Caco-2 (cell line): ENCODE data around the gene TVP23A. TPM values are rescaled to one million over a fixed set of nuclear protein-coding genes. Genes with fewer than 3 reads are reported as not detected.

Experiments used
- BruUV-seq: library from RNA; stranded (reverse); fragments of 400-500 nt; replicated peaks from 2 replicates; lab custom pipeline; 2021; lab: Mats Ljungman, UMichigan
- CTCF ChIA-PET: fragments of 300-600 bp; sonication (Branson Sonifier 250); formaldehyde crosslinking; loops from one replicate; lab custom pipeline; 2022; ENCODE audit warnings: antibody characterized with exemption; lab: Charles Lee
- POLR2A ChIA-PET: fragments of 300-600 bp; sonication (Branson Sonifier 250); formaldehyde crosslinking; loops from one replicate; lab custom pipeline; 2022; ENCODE audit warnings: antibody characterized with exemption; lab: Charles Lee
- DNase-seq, 2 experiments: peaks; one replicate each; pipeline versions ENCODE4 v3.0.0 to v3.0.0-alpha.2; 2020 to 2022
- H3K27me3 ChIP-seq: replicated peaks from 2 replicates; pipeline ENCODE4 v1.6.0; 2011; ENCODE audit warnings: low read length; ENCODE audit not compliant: control insufficient read depth, insufficient read depth
- H3K36me3 ChIP-seq: 2 replicates; pipeline ENCODE4 v1.5.1; 2011; ENCODE audit warnings: low read length; ENCODE audit not compliant: control insufficient read depth, insufficient read depth
- H3K4me1 ChIP-seq: fragments of 250-450 bp; sonication (Bioruptor Pico); 2 replicates; pipeline ENCODE4 v1.5.1; 2020; ENCODE audit warnings: mild to moderate bottlenecking
- H3K4me3 ChIP-seq: 2 replicates; pipeline ENCODE4 v1.5.1; 2011; ENCODE audit warnings: low read depth, mild to moderate bottlenecking, control low read depth, low read length
- H3K9me3 ChIP-seq: fragments of 250-450 bp; sonication (Bioruptor Pico); 2 replicates; pipeline ENCODE4 v1.5.1; 2020; ENCODE audit warnings: mild to moderate bottlenecking, moderate library complexity
- H3K27ac Mint-ChIP-seq: one replicate; pipeline ENCODE4 v1.8.0; 2022; ENCODE audit warnings: mixed read lengths; ENCODE audit not compliant: unreplicated experiment
- H3K27me3 Mint-ChIP-seq: one replicate; pipeline ENCODE4 v1.8.0; 2022; ENCODE audit warnings: mixed read lengths; ENCODE audit not compliant: insufficient read depth, unreplicated experiment
- H3K36me3 Mint-ChIP-seq: one replicate; pipeline ENCODE4 v1.8.0; 2022; ENCODE audit warnings: mild to moderate bottlenecking, mixed read lengths; ENCODE audit not compliant: insufficient read depth, unreplicated experiment
- H3K4me1 Mint-ChIP-seq: one replicate; pipeline ENCODE4 v1.8.0; 2022; ENCODE audit warnings: low read depth, mixed read lengths; ENCODE audit not compliant: unreplicated experiment
- H3K4me3 Mint-ChIP-seq: one replicate; pipeline ENCODE4 v1.8.0; 2022; ENCODE audit warnings: mild to moderate bottlenecking, moderate library complexity, mixed read lengths; ENCODE audit not compliant: unreplicated experiment
- H3K9me3 Mint-ChIP-seq: one replicate; pipeline ENCODE4 v1.8.0; 2022; ENCODE audit warnings: mixed read lengths; ENCODE audit not compliant: unreplicated experiment
- CTCF ChIP-seq, 2 experiments: fragments of 200-600 bp in 1 of 2; IDR thresholded peaks; 1 replicate in 1 of 2; 2 replicates in 1 of 2; pipeline versions ENCODE4 v1.5.1 to v1.8.0; 2011 to 2022; ENCODE audit warnings: antibody characterized with exemption in 1 of 2, control low read depth in 1 of 2, inconsistent platforms in 1 of 2, low read depth in 1 of 2, low read length in 1 of 2, mild to moderate bottlenecking in 1 of 2, moderate library complexity in 1 of 2; ENCODE audit not compliant: insufficient read depth in 1 of 2, severe bottlenecking in 1 of 2, unreplicated experiment in 1 of 2
- intact Hi-C: fragments of 100-400 bp; cut with micrococcal nuclease; formaldehyde crosslinking; loops from one replicate; pipeline ENCODE4 v1.10.0; 2022; ENCODE audit not compliant: unreplicated experiment
- total RNA-seq: library from RNA; stranded (reverse); gene quantifications from 2 replicates; pipeline ENCODE4 v1.2.3, GENCODE V29; 2022

The TVP23A gene
- total RNA-seq, 1 experiment from 2014 or later, result not detected

DNA sequence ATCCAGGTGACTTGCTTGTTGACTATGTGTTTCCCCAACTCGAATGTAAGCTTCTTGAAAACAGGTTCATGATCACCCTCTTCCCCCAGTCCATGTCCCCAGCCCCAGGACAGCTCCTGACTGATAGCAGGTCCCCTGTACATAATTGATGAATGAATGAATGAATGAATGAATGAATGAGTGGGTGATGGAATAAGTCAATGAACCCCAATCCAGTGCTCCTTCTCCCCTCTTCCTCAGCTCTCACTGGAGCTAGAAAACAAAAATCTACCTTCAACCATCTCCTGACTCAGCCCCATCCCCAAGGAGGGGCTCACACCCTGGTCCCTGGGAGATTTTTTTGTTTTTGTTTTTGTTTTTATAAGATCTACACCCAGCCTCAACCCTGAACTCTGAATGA, 16.2 kb upstream of the TVP23A start:
- Histone ChIP-seq H3K4me1 (no peaks in the 10 kb centered on the region), H3K36me3 (no peaks in the 10 kb centered on the region), H3K9me3 (no peaks in the 10 kb centered on the region), H3K4me3 (no peak overlapping the region), H3K27me3 (no peaks in the 10 kb centered on the region)
- intact Hi-C loops, result no loop called here
- Mint-ChIP-seq H3K36me3 (no peaks in the 10 kb centered on the region), H3K9me3 (no peaks in the 10 kb centered on the region), H3K4me3 (no peak overlapping the region), H3K4me1 (no peaks in the 10 kb centered on the region), H3K27me3 (peaks cover 2% of the 10 kb centered on the region), H3K27ac (no peak overlapping the region)
- BruUV-seq, result no TSS peak
- CTCF ChIA-PET, result no interaction called here
- POLR2A ChIA-PET, result no interaction called here
- no peak for TF ChIP-seq CTCF (IDR thresholded peaks at IDR 0.05; ENCODE audit: insufficient read depth in 1 of 2, low read depth in 1 of 2, low read length in 1 of 2, severe bottlenecking in 1 of 2, unreplicated experiment in 1 of 2)
- no peak for DNase-seq

DNA sequence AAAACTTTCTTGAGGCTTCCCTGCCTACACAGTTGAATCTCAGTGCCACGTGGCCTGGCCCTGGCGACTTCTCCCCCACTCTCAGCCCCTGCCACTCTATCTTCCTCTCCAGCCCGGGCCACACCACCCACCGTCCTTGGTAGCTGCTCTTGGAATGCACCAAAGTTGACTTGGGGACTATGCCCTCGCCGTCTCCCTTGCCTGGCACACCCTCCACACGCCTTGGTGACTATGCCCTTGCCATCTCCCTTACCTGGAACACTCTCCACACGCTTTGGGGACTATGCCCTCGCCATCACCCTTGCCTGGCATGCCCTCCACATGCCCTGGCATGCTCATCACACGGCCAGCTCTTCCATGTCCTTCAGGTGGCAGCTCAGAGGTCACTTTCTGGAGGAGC, 15.5 kb upstream of the TVP23A start:
- ChIA-PET POLR2A (no interaction called here), CTCF (no interaction called here)
- no peaks in the 10 kb centered on the region for H3K4me1 Mint-ChIP-seq
- H3K4me3 ChIP-seq, result no peak overlapping the region
- no peak overlapping the region for H3K27ac Mint-ChIP-seq
- no peak for TF ChIP-seq CTCF (IDR thresholded peaks at IDR 0.05; ENCODE audit: insufficient read depth in 1 of 2, low read depth in 1 of 2, low read length in 1 of 2, severe bottlenecking in 1 of 2, unreplicated experiment in 1 of 2)
- H3K9me3 Mint-ChIP-seq, result no peaks in the 10 kb centered on the region
- intact Hi-C loops, result no loop called here
- H3K27me3 Mint-ChIP-seq, result peaks cover 2% of the 10 kb centered on the region
- DNase-seq, result no peak
- no peaks in the 10 kb centered on the region for H3K4me1 ChIP-seq
- H3K9me3 ChIP-seq, result no peaks in the 10 kb centered on the region
- no TSS peak for BruUV-seq
- no peak overlapping the region for H3K4me3 Mint-ChIP-seq
- no peaks in the 10 kb centered on the region for H3K36me3 Mint-ChIP-seq
- no peaks in the 10 kb centered on the region for H3K36me3 ChIP-seq
- no peaks in the 10 kb centered on the region for H3K27me3 ChIP-seq

- CTCF ChIA-PET, result no interaction called here
- no peaks in the 10 kb centered on the region for H3K4me1 ChIP-seq
- no peaks in the 10 kb centered on the region for H3K9me3 ChIP-seq
- H3K27me3 ChIP-seq, result no peaks in the 10 kb centered on the region
- Mint-ChIP-seq H3K9me3 (no peaks in the 10 kb centered on the region), H3K4me3 (no peak overlapping the region), H3K27ac (no peak overlapping the region), H3K36me3 (no peaks in the 10 kb centered on the region), H3K27me3 (peaks cover 2% of the 10 kb centered on the region), H3K4me1 (no peaks in the 10 kb centered on the region)
- POLR2A ChIA-PET, result no interaction called here
- intact Hi-C loops, result no loop called here
- no peak overlapping the region for H3K4me3 ChIP-seq
- BruUV-seq, result no TSS peak
- no peak for TF ChIP-seq CTCF (IDR thresholded peaks at IDR 0.05; ENCODE audit: insufficient read depth in 1 of 2, low read depth in 1 of 2, low read length in 1 of 2, severe bottlenecking in 1 of 2, unreplicated experiment in 1 of 2)
- no peak for DNase-seq
- H3K36me3 ChIP-seq, result no peaks in the 10 kb centered on the region
These were observed 14.7 kb upstream of the TVP23A start for GRCh38 chr16:10833271-10833670.
